AG10803 (cell line): ENCODE results near the gene NTRK2.

Experiments
- DNase-seq: peaks from one replicate; pipeline ENCODE4 v3.0.0; 2010; ENCODE audit warnings: low read depth
- H3K4me3 ChIP-seq: 2 replicates; pipeline ENCODE4 v1.5.1; 2011; ENCODE audit warnings: mild to moderate bottlenecking, low read length, control low read depth
- CTCF ChIP-seq: conservative IDR thresholded peaks from 2 replicates; pipeline ENCODE4 v1.5.1; 2011; ENCODE audit warnings: mild to moderate bottlenecking, low read length, control low read depth, inconsistent platforms

NTRK2 gene

DNA sequence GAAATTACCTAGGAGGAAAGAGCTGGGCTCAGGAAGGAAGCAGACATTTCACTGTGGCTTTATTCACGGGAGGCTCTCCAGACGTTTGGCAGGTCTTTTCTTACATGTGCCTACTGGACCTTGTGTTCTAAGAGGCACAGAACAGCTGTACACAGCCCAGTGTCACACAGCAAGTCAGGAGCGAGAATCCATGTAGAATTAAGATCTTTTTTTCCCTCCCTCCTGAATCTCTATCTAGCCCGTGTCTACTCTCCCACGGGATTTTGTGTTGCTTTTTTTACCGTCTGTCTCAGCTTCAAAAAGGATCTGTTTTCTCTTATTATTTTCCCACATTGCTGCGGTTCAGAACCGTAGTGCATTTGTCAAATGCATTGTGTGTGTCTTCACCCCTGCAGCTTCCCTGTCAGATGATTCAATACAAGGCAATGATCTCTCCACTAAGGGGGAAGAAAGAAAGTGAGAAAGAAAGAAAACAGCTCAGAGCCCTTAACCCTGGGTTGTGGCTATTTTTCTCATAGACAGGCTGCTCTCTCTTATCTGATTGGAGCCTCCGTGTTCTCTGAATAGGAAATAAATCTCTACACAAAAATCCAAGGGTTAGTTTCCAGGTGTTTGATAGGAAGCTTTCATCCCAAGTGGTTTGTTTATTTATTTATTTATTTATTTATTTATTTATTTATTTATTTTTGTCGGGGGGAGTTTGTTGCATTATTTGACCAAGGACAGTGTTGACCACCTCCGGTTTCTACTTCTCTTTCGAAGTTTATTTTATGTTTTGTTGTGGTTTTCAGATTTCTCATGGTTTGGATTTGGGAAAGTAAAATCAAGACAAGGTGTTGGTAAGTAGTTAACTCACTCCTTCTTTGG is 191.0 kb downstream of the NTRK2 start:
- no peak overlapping the region for H3K4me3 ChIP-seq
- DNase-seq, result peak; percentile 29

DNA sequence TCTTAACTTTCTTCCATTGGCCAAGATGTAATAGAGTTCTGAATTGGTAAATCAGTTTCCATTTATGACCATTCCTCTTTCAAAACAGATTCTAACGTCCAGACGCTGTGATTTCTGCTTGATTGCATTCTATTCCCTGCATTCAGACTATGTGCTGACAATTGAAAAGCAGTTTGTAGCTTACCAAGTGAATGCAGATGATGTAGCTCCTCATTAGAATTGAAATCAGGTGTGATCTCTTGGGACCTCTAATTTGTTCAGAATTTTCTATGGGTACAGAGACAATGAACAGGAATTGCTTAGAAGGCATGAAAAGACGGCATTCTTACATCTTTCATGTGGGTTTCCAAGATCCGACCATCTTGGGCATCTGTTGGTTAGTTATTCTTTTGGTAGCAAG is 191.9 kb downstream of the NTRK2 start:
- no peak overlapping the region for H3K4me3 ChIP-seq
- DNase-seq, result no peak
- TF ChIP-seq CTCF, result no peak

More for the DNA sequence above, 191.0 kb downstream of the NTRK2 start:
- no peak for TF ChIP-seq CTCF

GRCh38 chr9:84862308-84862707 is 192.8 kb downstream of the NTRK2 start:
- TF ChIP-seq CTCF, result no peak
- DNase-seq, result no peak

GRCh38 chr9:84862810-84863287 is 193.3 kb downstream of the NTRK2 start:
- TF ChIP-seq CTCF, result no peak
- no peak overlapping the region for H3K4me3 ChIP-seq
- peak; percentile 67 for DNase-seq

More at GRCh38 chr9:84862308-84862707, 192.8 kb downstream of the NTRK2 start:
- H3K4me3 ChIP-seq, result no peak overlapping the region

GRCh38 chr9:84863372-84863771 is 193.8 kb downstream of the NTRK2 start:
- no peak for DNase-seq
- H3K4me3 ChIP-seq, result no peak overlapping the region
- TF ChIP-seq CTCF, result no peak

GRCh38 chr9:84866396-84867175 is 197.1 kb downstream of the NTRK2 start:
- no peak for DNase-seq
- no peak overlapping the region for H3K4me3 ChIP-seq
- TF ChIP-seq CTCF, result no peak

DNA sequence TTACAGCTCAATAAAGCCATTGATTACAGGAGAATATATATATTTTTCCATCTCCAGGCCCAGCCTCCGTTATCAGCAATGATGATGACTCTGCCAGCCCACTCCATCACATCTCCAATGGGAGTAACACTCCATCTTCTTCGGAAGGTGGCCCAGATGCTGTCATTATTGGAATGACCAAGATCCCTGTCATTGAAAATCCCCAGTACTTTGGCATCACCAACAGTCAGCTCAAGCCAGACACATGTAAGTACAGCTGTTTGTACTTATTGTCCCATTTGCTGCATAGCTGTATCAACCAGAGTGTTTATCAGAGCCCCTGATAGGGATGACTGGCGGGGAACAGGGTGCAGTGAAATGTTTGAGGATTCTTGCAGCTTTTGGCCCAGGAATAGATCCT is 197.7 kb downstream of the NTRK2 start:
- no peak for DNase-seq
- H3K4me3 ChIP-seq, result no peak overlapping the region
- TF ChIP-seq CTCF, result no peak
